Stimulated activated CD4-positive, alpha-beta T cell treated with anti-CD3 and anti-CD28 coated beads, TNF-alpha, amount 100 ng/mL, for 4 hours (primary cell): ENCODE data around the gene SPTA1.

Source experiments
- DNase-seq, 3 experiments: peaks; one replicate each; pipeline ENCODE4 v3.0.0-alpha.2; 2020; ENCODE audit warnings: low read depth in 3 of 3

SPTA1 gene

GRCh38 chr1:158685085-158685484 is 1.4 kb downstream of the SPTA1 start:
- DNase-seq, result no peak

GRCh38 chr1:158681606-158682005 is 4.9 kb downstream of the SPTA1 start:
- DNase-seq, result no peak

GRCh38 chr1:158679289-158679688 is 7.2 kb downstream of the SPTA1 start:
- no peak for DNase-seq

- no peak for DNase-seq
Measured at GRCh38 chr1:158675563-158676323, 10.8 kb downstream of the SPTA1 start.

GRCh38 chr1:158674302-158674701 is 12.2 kb downstream of the SPTA1 start:
- no peak for DNase-seq

- DNase-seq, result no peak
Measured at GRCh38 chr1:158666037-158666436, 20.5 kb downstream of the SPTA1 start.

- DNase-seq, result no peak
Measured at GRCh38 chr1:158654571-158654970, 31.9 kb downstream of the SPTA1 start.

- DNase-seq, result no peak
Measured at GRCh38 chr1:158654086-158654485, 32.4 kb downstream of the SPTA1 start.

- DNase-seq, result no peak
Measured at GRCh38 chr1:158652721-158653334, 33.7 kb downstream of the SPTA1 start.

- DNase-seq, result no peak
Measured at GRCh38 chr1:158649052-158649451, 37.5 kb downstream of the SPTA1 start.

GRCh38 chr1:158646465-158646864 is 40.0 kb downstream of the SPTA1 start:
- no peak for DNase-seq

- DNase-seq, result no peak
Measured at GRCh38 chr1:158644449-158644848, 42.1 kb downstream of the SPTA1 start.

- DNase-seq, result no peak
Measured at GRCh38 chr1:158638904-158639303, 47.6 kb downstream of the SPTA1 start.

GRCh38 chr1:158638146-158638545 is 48.4 kb downstream of the SPTA1 start:
- DNase-seq, result no peak

GRCh38 chr1:158613764-158614163 is 72.8 kb downstream of the SPTA1 start:
- no peak for DNase-seq

GRCh38 chr1:158611916-158612315 is 74.6 kb downstream of the SPTA1 start:
- DNase-seq, result no peak

- no peak for DNase-seq
Measured at GRCh38 chr1:158607296-158607695, 79.2 kb downstream of the SPTA1 start.

- DNase-seq, result no peak
Measured at GRCh38 chr1:158604968-158605367, 81.5 kb downstream of the SPTA1 start, which contains the start of gene OR10Z1. Gene OR10Z1, plus strand, starts transcription at chr1:158605268. Its CDS starts 1,171 bp downstream, at chr1:158606439.

GRCh38 chr1:158600735-158601134 is 85.8 kb downstream of the SPTA1 start:
- no peak for DNase-seq

- DNase-seq, result no peak
Measured at GRCh38 chr1:158586942-158587341, 99.6 kb downstream of the SPTA1 start.

GRCh38 chr1:158583962-158584361 is 102.6 kb downstream of the SPTA1 start:
- DNase-seq, result no peak

GRCh38 chr1:158579733-158580132 is 106.8 kb downstream of the SPTA1 start, which contains the start of gene OR10X1:
Gene OR10X1, minus strand, starts transcription at chr1:158579899. Its CDS starts 0 bp downstream, at chr1:158579899.
- no peak for DNase-seq

GRCh38 chr1:158577561-158577960 is 109.0 kb downstream of the SPTA1 start:
- DNase-seq, result no peak
